ENCODE measurements around the gene CXorf58. TPM values are rescaled to one million over a fixed set of nuclear protein-coding genes. Genes with fewer than 3 reads are reported as not detected.
"Not testable (repeated sequence)": the region's sequence is repeated elsewhere in the genome, so short reads cannot be mapped to it uniquely, and the experiment has no call there.

The CXorf58 gene
- total RNA-seq, 1 donor from 2014 or later: 0.13 TPM

DNA sequence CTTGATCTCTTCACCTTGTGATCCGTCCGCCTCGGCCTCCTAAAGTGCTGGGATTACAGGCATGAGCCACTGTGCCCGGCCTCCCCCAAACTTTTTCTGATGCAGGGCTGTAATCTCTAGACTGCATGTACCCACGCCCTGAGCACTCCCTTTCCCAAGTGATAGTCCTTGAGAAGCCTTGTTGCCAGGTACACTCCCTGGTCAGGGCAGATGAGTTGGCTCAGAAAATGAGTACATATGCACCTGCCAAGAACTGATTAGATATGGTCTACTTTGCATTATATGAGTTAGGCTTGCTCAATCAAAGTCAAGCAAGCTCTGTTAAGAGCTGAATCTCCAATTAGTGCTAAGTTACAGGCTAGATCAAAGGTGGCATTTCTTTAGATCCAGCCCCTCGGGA is 20.4 kb upstream of the CXorf58 start:
- DNase-seq (ENCODE audit: low spot score in 2 of 2, unreplicated experiment in 2 of 2): no peak
- H3K36me3 Mint-ChIP-seq: peaks cover 7% of the 10 kb centered on the region
- no peaks in the 10 kb centered on the region for H3K27me3 Mint-ChIP-seq (ENCODE audit: low read depth)
- no peak overlapping the region for H3K27ac Mint-ChIP-seq
- H3K4me3 Mint-ChIP-seq: no peak overlapping the region
- TF ChIP-seq, protein P1, sequence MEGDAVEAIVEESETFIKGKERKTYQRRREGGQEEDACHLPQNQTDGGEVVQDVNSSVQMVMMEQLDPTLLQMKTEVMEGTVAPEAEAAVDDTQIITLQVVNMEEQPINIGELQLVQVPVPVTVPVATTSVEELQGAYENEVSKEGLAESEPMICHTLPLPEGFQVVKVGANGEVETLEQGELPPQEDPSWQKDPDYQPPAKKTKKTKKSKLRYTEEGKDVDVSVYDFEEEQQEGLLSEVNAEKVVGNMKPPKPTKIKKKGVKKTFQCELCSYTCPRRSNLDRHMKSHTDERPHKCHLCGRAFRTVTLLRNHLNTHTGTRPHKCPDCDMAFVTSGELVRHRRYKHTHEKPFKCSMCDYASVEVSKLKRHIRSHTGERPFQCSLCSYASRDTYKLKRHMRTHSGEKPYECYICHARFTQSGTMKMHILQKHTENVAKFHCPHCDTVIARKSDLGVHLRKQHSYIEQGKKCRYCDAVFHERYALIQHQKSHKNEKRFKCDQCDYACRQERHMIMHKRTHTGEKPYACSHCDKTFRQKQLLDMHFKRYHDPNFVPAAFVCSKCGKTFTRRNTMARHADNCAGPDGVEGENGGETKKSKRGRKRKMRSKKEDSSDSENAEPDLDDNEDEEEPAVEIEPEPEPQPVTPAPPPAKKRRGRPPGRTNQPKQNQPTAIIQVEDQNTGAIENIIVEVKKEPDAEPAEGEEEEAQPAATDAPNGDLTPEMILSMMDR (IDR thresholded peaks at IDR 0.05; ENCODE audit: unreplicated experiment): no peak
- H3K9me3 Mint-ChIP-seq: no peaks in the 10 kb centered on the region
- peaks cover 34% of the 10 kb centered on the region for H3K4me1 Mint-ChIP-seq

DNA sequence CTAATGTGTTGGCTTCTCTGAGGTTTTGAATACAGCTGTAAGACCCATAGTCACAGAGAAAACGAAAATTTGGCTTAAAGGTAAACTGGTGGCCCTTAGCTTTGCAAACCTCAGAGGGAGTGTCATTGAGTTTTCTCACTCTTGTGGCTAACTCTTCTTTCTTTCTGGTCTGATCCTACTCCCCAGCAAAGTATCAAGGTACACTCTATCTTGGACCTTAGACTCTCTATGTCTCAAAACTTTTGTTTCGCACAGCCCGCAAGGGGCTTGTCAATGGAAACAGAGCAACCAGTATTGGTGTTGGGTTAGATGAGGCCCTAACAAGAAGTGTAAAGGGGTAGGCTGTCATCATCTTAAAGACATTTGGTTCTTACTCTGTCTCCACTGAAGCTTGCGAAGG is 19.9 kb upstream of the CXorf58 start:
- no peak overlapping the region for H3K27ac Mint-ChIP-seq
- H3K27me3 Mint-ChIP-seq (ENCODE audit: low read depth): no peaks in the 10 kb centered on the region
- TF ChIP-seq, protein P1 (IDR thresholded peaks at IDR 0.05; ENCODE audit: unreplicated experiment): no peak
- peaks cover 33% of the 10 kb centered on the region for H3K4me1 Mint-ChIP-seq
- DNase-seq (ENCODE audit: low spot score in 2 of 2, unreplicated experiment in 2 of 2): no peak
- no peaks in the 10 kb centered on the region for H3K9me3 Mint-ChIP-seq
- no peak overlapping the region for H3K4me3 Mint-ChIP-seq
- peaks cover 7% of the 10 kb centered on the region for H3K36me3 Mint-ChIP-seq

DNA sequence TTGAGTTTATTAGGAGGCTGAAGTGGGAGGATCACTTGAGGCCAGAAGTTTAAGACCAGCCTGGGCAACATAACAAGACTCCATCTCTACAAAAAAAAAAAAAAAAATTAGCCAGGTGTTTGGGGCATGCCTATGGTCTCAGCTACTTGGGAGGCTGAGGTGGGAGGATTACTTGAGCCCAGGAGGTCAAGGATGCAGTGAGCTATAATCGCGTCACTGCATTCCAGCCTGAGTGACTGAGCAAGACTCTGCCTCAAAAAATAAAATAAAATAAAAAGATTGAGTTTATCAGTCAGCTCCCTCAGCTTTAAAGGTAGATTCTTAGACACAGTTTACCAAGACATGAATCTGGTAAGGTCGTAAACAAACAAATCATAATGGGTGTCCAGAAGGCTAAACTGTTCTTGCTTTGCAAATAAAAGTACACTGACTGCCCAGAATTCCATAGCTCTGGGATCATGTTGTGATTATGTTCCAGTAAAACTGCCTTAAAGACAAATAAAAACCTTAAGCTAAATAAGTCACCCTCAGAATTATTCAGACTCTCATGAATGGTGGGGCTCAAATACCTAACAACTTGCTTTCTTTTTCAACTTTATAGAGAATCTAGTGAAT is 18.8 kb upstream of the CXorf58 start:
- TF ChIP-seq, protein P1 (IDR thresholded peaks at IDR 0.05; ENCODE audit: unreplicated experiment): no peak
- Mint-ChIP-seq H3K9me3 (no peaks in the 10 kb centered on the region), H3K27me3 (ENCODE audit: low read depth) (no peaks in the 10 kb centered on the region), H3K4me1 (peaks cover 23% of the 10 kb centered on the region), H3K27ac (peak overlapping the region; percentile 81), H3K36me3 (peaks cover 7% of the 10 kb centered on the region), H3K4me3 (no peak overlapping the region)
- no peak for DNase-seq (ENCODE audit: low spot score in 2 of 2, unreplicated experiment in 2 of 2)

DNA sequence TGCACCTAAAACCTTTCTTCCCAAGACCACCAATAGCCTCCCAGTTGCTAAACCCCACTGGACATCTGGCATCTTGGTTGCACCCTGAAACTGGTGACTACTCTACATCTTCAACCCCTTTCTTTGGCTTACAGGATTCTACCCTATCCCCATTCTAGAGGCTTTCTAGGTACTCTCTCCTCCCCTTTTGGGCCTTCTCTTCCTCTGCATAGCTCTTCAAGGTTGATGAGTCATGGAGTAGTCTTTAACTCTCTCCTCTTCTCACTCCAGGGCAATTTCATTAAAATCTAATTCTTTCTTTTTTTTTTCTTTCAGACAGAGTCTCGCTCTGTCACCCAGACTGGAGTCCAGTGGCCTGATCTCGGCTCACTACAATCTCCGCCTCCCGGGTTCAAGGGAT is 16.9 kb upstream of the CXorf58 start:
- Mint-ChIP-seq H3K4me1 (peaks cover 8% of the 10 kb centered on the region), H3K36me3 (peaks cover 13% of the 10 kb centered on the region), H3K27ac (no peak overlapping the region), H3K27me3 (ENCODE audit: low read depth) (no peaks in the 10 kb centered on the region), H3K9me3 (no peaks in the 10 kb centered on the region), H3K4me3 (no peak overlapping the region)
- DNase-seq (ENCODE audit: low spot score in 2 of 2, unreplicated experiment in 2 of 2): no peak
- TF ChIP-seq, protein P1 (IDR thresholded peaks at IDR 0.05; ENCODE audit: unreplicated experiment): no peak

DNA sequence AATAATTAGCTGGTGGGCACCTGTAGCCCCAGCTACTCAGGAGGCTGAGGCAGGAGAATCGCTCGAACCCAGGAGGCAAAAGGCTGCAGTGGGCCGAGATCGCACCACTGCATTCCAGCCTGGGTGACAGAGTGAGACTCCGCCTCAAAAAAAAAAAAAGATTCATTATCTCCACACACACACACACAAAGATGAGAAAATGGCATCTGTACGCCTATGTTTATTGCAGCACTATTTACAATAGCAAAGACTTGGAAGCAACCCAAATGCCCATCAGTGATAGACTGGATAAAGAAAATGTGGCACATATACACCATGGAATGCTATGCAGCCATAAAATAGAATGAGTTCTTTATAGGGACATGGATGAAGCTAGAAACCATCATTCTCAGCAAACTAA is 12.8 kb upstream of the CXorf58 start:
- H3K27me3 Mint-ChIP-seq (ENCODE audit: low read depth); DNase-seq (ENCODE audit: low spot score in 2 of 2, unreplicated experiment in 2 of 2); H3K27ac Mint-ChIP-seq; H3K4me3 Mint-ChIP-seq; H3K9me3 Mint-ChIP-seq; H3K36me3 Mint-ChIP-seq: not testable (repeated sequence)
- H3K4me1 Mint-ChIP-seq: peaks cover 25% of the 10 kb centered on the region

DNA sequence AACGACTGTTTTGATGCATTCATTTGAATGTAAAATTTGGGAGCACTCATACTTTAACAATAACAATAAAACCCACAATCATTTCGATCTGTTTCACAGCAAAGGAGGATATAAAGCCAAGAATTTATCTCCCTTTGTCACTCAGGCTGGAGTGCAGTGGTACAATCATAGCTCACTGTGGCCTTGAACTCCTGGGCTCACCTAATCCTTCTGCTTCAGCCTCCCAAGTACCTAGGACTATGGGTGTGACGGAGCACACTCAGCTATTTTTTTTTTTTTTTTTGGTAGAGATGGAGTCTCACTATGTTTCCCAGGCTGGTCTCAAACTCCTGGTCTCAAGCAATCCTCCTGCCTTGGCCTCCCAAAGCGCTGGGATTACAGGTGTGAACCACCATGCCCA is 11.3 kb upstream of the CXorf58 start:
- Mint-ChIP-seq H3K27ac (peak overlapping the region; percentile 88), H3K4me1 (peaks cover 27% of the 10 kb centered on the region)
- DNase-seq (ENCODE audit: low spot score in 2 of 2, unreplicated experiment in 2 of 2); H3K36me3 Mint-ChIP-seq; H3K4me3 Mint-ChIP-seq; H3K9me3 Mint-ChIP-seq; H3K27me3 Mint-ChIP-seq (ENCODE audit: low read depth): not testable (repeated sequence)

DNA sequence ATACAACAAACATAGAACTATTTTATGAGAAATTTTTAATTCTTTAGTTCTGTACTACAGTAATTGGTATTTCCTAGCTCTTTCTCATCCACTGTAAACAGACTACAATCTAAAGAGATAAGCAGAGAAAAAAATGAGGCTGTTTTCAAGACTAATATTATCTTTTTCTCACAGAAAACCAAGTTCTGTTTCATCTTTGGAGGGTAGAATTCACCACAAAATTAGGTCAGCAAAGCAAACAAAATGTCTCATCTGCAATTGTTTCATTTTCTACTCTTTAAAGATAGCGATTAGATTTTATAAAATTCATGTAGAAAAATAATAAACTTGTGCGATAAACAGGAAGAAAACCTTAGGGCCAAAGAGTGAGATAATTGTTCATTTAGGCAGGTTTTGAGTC is 10.8 kb upstream of the CXorf58 start:
- peaks cover 27% of the 10 kb centered on the region for H3K4me1 Mint-ChIP-seq
- no peaks in the 10 kb centered on the region for H3K27me3 Mint-ChIP-seq (ENCODE audit: low read depth)
- DNase-seq (ENCODE audit: low spot score in 2 of 2, unreplicated experiment in 2 of 2): no peak
- H3K36me3 Mint-ChIP-seq: peaks cover 6% of the 10 kb centered on the region
- TF ChIP-seq, protein P1 (IDR thresholded peaks at IDR 0.05; ENCODE audit: unreplicated experiment): no peak
- peak overlapping the region; percentile 88 for H3K27ac Mint-ChIP-seq
- H3K4me3 Mint-ChIP-seq: no peak overlapping the region
- H3K9me3 Mint-ChIP-seq: no peaks in the 10 kb centered on the region
